NT2/D1 (cell line): ENCODE measurements around the gene ALOX15B.

Experiments
- SUZ12 ChIP-seq: IDR thresholded peaks from 2 replicates; pipeline ENCODE4 v1.6.1; 2011; ENCODE audit not compliant: insufficient read length, insufficient read depth; ENCODE audit errors: extremely low read depth
- YY1 ChIP-seq: IDR thresholded peaks from 2 replicates; pipeline ENCODE4 v1.6.1; 2011; ENCODE audit not compliant: insufficient read length, insufficient read depth

DNA sequence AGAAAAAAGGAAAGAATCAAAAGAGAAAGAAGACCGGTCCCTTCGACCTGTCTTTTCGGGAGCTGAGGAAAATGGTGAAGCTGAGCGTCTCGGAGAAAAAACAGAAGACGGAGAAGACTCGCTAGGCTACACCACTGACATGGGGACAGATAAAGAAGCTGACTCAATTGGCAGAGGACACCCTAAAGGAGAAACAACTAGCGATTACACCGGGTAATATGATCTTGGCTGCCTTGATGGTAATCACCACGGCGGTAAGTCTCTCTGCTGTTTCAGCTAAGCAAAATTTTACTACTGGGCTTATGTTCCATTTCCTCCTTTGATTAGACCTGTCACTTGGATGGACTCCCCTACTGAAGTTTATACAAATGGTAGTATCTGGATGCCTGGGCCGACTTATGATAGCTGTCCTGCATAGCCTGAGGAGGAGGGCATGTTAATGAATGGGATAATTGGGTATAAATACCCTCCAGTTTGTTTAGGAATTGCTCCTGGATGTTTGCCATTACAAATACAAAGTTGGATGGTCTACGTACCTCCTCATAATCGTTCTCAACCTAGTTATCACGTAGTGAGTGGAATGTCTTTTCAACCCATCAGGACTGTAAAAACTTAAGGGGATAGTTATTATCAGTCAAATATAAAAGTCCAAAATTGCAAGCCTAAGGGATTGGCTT lies 24.1 kb downstream of the ALOX15B start:
- TF ChIP-seq SUZ12 (no peak), YY1 (no peak)
